Progenitor cell of endocrine pancreas (in vitro differentiated cells): ENCODE measurements around the gene TMEM63C. TPM values are rescaled to one million over a fixed set of nuclear protein-coding genes. Genes with fewer than 3 reads are reported as not detected.

Experiments
- DNase-seq: peaks from one replicate; pipeline ENCODE4 v3.0.0; 2021; ENCODE audit warnings: low spot score; ENCODE audit not compliant: unreplicated experiment
- H3K27ac Mint-ChIP-seq: 2 replicates; pipeline ENCODE4 v1.8.0; 2021; ENCODE audit warnings: mild to moderate bottlenecking, moderate library complexity, mixed read lengths
- H3K27me3 Mint-ChIP-seq: 2 replicates; pipeline ENCODE4 v1.8.0; 2021; ENCODE audit warnings: mixed read lengths
- H3K36me3 Mint-ChIP-seq: 2 replicates; pipeline ENCODE4 v1.8.0; 2022; ENCODE audit warnings: mixed read lengths; ENCODE audit not compliant: insufficient read depth
- H3K4me1 Mint-ChIP-seq: 2 replicates; pipeline ENCODE4 v1.8.0; 2021; ENCODE audit warnings: low read depth, mixed read lengths
- H3K4me3 Mint-ChIP-seq: 2 replicates; pipeline ENCODE4 v1.8.0; 2021; ENCODE audit warnings: low read depth, mild to moderate bottlenecking, moderate library complexity, mixed read lengths
- H3K9me3 Mint-ChIP-seq: 2 replicates; pipeline ENCODE4 v1.8.0; 2021; ENCODE audit warnings: low read depth, mixed read lengths
- total RNA-seq: library from RNA; stranded (reverse); gene quantifications from 2 replicates; pipeline ENCODE4 v1.2.1, GENCODE V29; 2021
- TF ChIP-seq, protein P1 (sequence below): fragments of 200-600 bp; sonication (generic); IDR thresholded peaks from one replicate; pipeline ENCODE4 v1.5.0; 2021; ENCODE audit warnings: antibody characterized with exemption, mild to moderate bottlenecking; ENCODE audit not compliant: unreplicated experiment

TMEM63C gene
- total RNA-seq, 1 donor from 2014 or later = 1.6 TPM

DNA sequence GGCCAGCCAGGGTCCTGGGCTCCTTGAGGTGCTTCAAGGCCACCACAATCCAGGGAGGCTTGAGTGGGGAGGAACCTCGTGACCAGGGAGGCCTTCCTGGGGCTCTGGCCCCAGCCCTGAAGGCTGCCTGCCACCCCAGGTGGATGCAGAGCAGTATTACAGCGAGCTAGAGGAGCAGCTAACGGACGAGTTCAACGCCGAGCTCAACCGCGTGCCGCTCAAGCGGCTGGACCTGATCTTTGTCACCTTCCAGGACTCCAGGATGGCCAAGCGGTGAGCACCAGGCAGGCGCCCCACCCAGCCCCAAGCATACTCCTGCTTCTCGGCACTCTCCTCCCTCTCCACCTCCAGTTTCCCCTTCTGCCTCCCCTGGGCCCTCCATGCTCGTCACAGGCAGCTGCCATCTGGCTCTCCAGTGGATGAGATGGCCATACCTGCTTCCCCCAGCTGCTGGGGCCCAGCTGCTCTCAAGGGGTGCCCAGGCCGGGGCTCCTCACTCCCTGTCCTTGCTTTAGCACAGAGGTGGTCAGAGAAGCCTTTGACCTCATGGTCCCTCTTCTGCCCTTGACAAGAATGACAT is 58.8 kb downstream of the TMEM63C start:
- TF ChIP-seq, protein P1, sequence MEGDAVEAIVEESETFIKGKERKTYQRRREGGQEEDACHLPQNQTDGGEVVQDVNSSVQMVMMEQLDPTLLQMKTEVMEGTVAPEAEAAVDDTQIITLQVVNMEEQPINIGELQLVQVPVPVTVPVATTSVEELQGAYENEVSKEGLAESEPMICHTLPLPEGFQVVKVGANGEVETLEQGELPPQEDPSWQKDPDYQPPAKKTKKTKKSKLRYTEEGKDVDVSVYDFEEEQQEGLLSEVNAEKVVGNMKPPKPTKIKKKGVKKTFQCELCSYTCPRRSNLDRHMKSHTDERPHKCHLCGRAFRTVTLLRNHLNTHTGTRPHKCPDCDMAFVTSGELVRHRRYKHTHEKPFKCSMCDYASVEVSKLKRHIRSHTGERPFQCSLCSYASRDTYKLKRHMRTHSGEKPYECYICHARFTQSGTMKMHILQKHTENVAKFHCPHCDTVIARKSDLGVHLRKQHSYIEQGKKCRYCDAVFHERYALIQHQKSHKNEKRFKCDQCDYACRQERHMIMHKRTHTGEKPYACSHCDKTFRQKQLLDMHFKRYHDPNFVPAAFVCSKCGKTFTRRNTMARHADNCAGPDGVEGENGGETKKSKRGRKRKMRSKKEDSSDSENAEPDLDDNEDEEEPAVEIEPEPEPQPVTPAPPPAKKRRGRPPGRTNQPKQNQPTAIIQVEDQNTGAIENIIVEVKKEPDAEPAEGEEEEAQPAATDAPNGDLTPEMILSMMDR = no peak
- DNase-seq = no peak
- Mint-ChIP-seq H3K4me1 (no peaks in the 10 kb centered on the region), H3K9me3 (no peaks in the 10 kb centered on the region), H3K4me3 (no peak overlapping the region), H3K27me3 (peaks cover 9% of the 10 kb centered on the region), H3K36me3 (no peaks in the 10 kb centered on the region), H3K27ac (no peak overlapping the region)

DNA sequence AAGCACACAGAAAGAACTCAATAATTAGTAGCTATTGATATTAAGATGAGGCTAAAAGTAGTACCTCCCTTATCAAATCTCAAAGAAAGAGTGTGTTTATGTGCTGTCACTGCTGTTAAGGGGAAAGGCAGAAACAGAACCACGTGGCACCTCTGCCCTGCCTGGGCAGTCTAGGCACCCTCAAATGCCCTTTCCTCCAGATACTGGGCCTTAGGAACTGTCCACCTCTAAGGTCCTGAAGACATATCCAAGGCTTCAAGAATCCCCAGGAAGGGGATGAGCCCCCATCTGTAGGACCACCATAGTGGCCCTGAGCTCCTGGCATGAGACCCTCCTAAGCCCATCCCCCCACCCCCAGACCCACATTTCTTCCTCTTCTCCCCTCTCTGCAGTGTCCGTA is 60.4 kb downstream of the TMEM63C start:
- H3K27ac Mint-ChIP-seq = no peak overlapping the region
- H3K27me3 Mint-ChIP-seq = peaks cover 15% of the 10 kb centered on the region
- TF ChIP-seq, protein P1 = no peak

DNA sequence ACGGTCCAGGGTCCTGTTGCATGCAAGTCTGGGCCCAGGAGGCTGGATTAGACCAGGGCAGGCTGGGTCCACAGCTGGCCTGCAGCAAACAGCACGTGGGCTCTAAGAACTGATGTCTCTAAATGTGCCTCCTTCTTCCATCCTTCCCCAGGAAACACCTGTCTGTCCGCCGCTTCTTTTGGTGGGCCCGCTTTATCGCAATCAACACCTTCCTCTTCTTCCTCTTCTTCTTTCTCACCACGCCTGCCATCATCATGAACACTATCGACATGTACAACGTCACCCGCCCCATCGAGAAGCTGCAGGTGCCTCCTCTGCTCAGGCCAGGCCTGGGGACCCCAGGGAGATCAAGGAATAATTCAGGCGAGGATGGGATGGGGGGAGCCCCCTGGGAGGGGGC is 61.2 kb downstream of the TMEM63C start:
- TF ChIP-seq, protein P1 = no peak
- Mint-ChIP-seq H3K9me3 (no peaks in the 10 kb centered on the region), H3K4me1 (no peaks in the 10 kb centered on the region), H3K36me3 (no peaks in the 10 kb centered on the region), H3K4me3 (no peak overlapping the region), H3K27me3 (peaks cover 11% of the 10 kb centered on the region), H3K27ac (no peak overlapping the region)
- DNase-seq = no peak

More for the DNA sequence above, 60.4 kb downstream of the TMEM63C start:
- Mint-ChIP-seq H3K4me3 (no peak overlapping the region), H3K9me3 (no peaks in the 10 kb centered on the region), H3K36me3 (no peaks in the 10 kb centered on the region), H3K4me1 (no peaks in the 10 kb centered on the region)
- no peak for DNase-seq

DNA sequence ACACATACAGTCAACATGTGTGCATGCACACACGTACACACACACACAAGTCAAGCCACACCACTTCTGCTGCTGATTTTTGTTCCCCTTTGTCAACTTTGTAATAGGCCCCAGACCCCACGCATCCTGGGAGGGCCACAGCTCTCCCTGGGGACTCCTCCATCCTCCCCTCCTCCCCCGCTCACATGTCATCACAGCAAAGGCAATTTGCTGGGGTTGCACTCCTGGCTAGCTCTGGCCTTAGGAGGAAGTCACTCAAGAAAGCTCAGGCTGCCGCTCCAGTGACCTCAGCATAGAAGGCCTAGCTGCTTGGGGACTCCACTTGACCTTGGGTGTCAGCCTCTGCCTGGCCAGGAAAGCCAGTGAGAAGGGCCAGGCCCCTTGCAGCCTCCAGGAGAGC is 62.3 kb downstream of the TMEM63C start:
- DNase-seq = no peak
- peaks cover 6% of the 10 kb centered on the region for H3K27me3 Mint-ChIP-seq
- no peak overlapping the region for H3K4me3 Mint-ChIP-seq
- H3K9me3 Mint-ChIP-seq = no peaks in the 10 kb centered on the region
- H3K27ac Mint-ChIP-seq = no peak overlapping the region
- TF ChIP-seq, protein P1 = no peak
- no peaks in the 10 kb centered on the region for H3K36me3 Mint-ChIP-seq
- H3K4me1 Mint-ChIP-seq = no peaks in the 10 kb centered on the region

DNA sequence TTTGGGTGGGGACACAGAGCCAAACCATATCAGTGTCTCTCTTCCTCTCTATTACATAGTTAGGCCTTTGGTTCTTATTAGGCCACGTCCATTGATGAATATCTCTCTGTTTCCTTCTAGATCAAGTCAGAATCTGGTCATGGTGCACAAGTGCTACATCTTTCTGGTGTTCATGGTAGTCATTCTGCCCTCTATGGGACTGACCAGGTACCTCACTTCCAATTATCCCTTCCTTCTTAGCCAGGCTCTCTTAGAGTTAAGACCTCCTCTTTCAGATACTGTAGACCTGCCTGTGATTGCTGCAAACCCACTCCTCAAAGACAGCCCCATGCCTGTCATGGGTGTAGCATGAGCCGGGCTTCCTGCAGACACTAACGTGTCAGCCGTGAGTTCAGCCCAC is 64.2 kb downstream of the TMEM63C start:
- Mint-ChIP-seq H3K27ac (no peak overlapping the region), H3K36me3 (no peaks in the 10 kb centered on the region), H3K4me1 (no peaks in the 10 kb centered on the region), H3K27me3 (peaks cover 6% of the 10 kb centered on the region), H3K4me3 (no peak overlapping the region), H3K9me3 (no peaks in the 10 kb centered on the region)
- TF ChIP-seq, protein P1 = no peak
- DNase-seq = no peak
